Cardiac fibroblast (primary cell): ENCODE measurements around the gene TMC1.
A peak's percentile ranks its signal among the peaks of the same experiment; 100 is the strongest.
"Not testable (repeated sequence)": the region's sequence is repeated elsewhere in the genome, so short reads cannot be mapped to it uniquely, and the experiment has no call there.

Experiments
- DNase-seq, 2 donors: peaks; one replicate each; pipeline versions ENCODE4 v3.0.0 to v3.0.0-alpha.2; 2010; ENCODE audit warnings: low read depth in 2 of 2
- H3K4me3 ChIP-seq, 2 donors: replicated peaks in 1 of 2; 1 replicate in 1 of 2; 2 replicates in 1 of 2; pipeline ENCODE4 v1.5.1; 2011; ENCODE audit warnings: low read depth in 2 of 2, low read length in 2 of 2, mild to moderate bottlenecking in 2 of 2, moderate library complexity in 1 of 2
- TF ChIP-seq, protein P1 (sequence below): IDR thresholded peaks from one replicate; pipeline ENCODE4 v1.5.1; 2011; ENCODE audit warnings: low read depth, mild to moderate bottlenecking, low read length, inconsistent platforms

TMC1 gene

DNA sequence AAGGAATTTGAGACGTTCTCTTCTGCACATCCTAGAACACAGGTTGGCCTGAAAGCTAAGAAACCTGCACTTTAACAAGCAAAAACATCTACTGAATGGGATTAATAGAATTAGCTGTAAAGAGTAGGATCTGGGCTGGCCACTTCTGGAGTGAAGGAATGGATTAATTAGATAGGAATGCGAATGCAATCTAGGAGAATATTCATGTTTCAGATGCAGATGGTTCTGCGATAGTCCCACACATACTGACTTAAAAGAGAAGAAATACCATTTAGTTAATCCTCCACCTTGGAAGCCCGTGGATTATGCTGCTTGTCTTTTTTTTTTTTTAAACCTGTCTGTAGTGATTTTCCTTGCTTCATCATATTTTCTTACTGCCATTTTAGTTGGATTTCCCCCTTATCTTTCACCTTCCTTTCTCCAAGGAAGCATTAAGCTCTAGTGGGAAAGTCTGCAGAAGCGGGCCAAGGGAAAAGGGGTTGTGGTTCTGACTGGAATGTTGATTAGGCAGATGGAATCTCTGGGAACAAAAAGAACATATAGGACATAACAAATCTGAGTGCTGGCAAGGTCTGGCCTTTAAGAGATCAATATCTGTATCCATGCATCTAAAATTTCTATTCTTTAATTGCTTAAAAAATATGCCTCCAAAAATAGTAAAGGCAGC, 279.1 kb downstream of the TMC1 start:
- H3K4me3 ChIP-seq: no peak overlapping the region
- TF ChIP-seq, protein P1, sequence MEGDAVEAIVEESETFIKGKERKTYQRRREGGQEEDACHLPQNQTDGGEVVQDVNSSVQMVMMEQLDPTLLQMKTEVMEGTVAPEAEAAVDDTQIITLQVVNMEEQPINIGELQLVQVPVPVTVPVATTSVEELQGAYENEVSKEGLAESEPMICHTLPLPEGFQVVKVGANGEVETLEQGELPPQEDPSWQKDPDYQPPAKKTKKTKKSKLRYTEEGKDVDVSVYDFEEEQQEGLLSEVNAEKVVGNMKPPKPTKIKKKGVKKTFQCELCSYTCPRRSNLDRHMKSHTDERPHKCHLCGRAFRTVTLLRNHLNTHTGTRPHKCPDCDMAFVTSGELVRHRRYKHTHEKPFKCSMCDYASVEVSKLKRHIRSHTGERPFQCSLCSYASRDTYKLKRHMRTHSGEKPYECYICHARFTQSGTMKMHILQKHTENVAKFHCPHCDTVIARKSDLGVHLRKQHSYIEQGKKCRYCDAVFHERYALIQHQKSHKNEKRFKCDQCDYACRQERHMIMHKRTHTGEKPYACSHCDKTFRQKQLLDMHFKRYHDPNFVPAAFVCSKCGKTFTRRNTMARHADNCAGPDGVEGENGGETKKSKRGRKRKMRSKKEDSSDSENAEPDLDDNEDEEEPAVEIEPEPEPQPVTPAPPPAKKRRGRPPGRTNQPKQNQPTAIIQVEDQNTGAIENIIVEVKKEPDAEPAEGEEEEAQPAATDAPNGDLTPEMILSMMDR: no peak
- DNase-seq: no peak

DNA sequence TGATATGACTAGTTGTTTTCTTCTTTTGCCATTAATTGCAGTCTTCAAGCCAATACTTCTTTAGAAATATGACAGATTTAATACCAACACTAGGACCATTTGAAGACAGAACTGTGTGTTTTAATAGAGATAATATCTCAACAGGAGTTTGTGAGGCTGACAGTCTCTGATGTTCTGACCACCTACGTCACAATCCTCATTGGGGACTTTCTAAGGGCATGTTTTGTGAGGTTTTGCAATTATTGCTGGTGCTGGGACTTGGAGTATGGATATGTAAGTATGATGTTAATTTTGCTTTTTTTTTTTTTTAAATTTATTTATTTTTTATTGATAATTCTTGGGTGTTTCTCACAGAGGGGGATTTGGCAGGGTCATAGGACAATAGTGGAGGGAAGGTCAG, 283.8 kb downstream of the TMC1 start:
- DNase-seq: no peak
- H3K4me3 ChIP-seq: no peak overlapping the region
- TF ChIP-seq, protein P1: no peak

DNA sequence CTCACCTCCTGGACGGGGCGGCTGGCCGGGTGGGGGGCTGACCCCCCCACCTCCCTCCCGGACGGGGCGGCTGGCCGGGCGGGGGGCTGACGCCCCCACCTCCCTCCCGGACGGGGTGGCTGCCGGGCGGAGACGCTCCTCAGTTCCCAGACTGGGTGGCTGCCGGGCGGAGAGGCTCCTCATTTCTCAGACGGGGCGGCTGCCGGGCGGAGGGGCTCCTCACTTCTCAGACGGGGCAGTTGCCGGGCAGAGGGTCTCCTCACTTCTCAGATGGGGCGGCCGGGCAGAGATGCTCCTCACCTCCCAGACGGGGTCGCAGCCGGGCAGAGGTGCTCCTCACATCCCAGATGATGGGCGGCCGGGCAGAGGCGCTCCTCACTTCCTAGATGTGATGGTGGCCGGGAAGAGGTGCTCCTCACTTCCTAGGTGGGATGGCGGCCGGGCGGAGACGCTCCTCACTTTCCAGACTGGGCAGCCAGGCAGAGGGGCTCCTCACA, 285.0 kb downstream of the TMC1 start:
- DNase-seq, H3K4me3 ChIP-seq: not testable (repeated sequence)

DNA sequence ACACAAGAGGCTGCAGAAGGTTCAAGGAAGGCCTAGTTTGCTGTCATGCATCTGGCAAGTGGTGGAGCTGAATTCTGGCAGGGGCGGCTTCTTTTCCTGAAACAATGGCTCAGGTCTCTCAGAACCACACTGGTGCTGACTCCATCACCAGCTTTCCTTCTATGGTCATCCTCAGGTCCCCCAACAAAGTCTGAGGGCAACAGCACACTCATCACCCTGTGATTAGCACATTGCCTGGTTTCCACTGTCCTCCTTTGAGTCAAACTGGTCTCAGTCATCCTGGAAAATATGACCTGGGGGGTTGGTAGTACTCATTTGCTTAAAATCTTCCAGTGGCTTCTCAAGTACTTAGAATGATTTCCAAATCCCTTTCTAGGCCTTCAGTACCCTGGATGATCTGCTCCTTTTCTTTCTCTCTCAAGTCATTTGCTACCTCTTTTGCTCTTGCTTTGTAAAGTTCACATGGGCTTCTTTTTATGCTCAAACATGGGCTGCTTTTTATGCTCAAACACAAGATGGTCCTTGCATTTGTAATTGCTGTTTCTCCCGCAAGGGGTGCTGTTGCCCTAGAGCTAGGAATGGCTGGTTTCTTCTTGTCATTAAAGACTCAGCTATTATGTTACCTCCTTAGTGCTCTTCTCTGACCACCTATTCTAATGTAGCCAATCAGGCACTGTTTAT, 286.5 kb downstream of the TMC1 start:
- H3K4me3 ChIP-seq: no peak overlapping the region
- TF ChIP-seq, protein P1: peak; percentile 15
- peak; percentile 5 to 7 for DNase-seq

DNA sequence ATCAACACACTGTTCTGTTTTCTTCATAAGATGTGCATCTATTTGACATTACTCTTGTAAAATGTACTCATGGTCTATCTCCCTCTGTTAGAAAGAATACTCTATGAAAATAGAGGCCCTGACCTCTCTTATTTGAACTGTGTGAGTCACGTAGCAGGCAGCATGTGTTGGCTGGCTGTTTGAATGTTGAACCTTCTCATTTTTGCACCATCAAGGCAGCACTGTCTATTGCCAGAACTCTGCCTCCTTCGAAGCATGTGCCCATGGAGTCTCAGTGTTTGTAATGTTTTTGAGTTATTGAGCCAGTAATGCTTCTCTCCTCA, 287.0 kb downstream of the TMC1 start:
- TF ChIP-seq, protein P1: peak; percentile 0
- no peak overlapping the region for H3K4me3 ChIP-seq
- DNase-seq: no peak

DNA sequence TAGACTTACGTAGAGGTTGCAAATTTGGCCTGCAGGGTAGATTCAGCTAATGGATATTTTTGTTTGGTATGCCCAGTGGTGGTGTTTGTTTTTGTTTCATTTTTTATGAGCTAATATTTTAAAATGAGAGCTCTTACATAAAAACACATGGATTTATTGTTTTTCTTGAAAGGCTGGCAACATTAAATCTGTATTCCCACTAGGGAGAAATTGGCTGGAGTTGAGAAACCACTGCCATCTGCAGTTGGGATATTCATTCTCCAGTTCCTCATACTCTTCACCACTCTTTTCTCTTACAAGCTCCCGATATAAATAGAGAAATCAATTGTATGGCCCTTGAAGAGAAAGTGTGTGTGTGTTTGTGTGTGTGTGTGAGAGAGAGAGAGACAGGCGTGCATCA, 288.2 kb downstream of the TMC1 start:
- no peak for DNase-seq
- TF ChIP-seq, protein P1: no peak
- H3K4me3 ChIP-seq: no peak overlapping the region

DNA sequence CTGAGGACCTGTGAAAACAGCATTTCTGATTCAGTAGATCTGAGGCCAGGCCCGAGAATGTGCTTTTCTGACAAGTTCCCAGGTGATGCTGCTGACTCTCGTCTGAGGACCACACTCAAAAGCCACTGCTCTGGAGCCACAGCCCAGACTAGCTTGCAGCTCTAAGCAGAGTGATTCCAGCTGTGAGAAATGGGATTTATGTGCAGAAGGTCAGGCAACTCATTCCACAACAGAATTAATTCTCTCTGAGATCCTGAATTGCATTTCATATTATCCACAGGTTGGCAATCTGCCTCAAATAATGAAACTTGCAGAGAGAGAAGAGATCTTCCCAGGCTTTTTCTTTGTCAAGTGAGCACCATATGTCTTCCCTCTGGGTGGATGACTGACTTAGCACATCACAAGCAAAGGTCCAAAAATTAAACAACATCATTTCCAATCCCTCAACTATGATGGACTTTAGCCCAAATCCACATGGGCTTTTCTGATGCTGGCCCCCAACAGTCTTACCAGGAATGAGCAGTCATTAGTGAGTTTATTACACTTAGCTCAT, 291.2 kb downstream of the TMC1 start:
- H3K4me3 ChIP-seq: no peak overlapping the region
- TF ChIP-seq, protein P1: no peak
- no peak for DNase-seq
